ENCODE measurements around the gene RNF167.

RNF167 gene

DNA sequence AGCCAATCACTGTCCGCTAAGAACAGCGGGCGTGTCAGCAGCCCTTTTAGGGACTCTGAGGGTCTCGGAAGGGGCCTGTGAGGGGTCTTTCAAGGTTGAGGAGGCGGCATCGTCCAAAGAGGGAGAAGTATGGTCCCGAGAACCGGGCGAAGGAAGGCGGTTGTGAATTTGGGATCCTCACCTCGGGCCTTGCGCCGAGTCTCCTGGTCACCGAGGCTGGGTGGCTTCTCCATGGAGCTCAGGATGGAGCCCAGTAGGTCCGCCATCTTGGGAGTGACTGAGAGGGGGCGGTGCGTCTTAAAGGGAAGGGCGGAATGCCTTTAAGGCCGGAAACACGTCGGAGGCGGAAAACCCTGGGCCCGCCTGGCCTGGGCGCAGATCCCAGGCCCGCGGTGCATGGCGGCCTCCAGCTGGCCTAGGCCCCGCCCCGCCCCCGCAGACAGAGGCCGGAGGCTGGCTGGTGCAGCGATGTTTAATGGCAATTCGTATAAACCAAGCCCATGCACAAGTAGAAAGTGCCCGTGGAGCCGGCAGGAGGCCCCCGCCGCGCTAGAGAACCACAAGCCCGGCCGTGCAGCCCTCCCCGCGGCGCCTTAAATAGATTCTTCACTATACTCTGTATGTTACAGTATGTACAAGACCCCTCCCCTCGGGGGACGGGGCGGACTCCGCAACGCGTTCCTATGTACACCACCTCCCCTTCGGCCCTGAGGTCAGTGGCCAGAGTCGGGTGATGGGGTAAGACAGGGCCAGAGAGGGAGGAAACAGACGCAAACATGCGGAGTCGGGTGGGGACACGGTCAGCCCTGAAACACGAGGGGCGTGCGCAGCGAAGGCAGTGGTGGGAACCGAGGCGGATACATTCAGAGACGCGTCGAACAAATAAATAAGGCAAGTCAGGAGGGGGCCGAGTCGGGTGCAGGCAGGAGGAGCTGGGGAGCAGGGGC lies 27.7 kb downstream of the RNF167 start, which contains the start of gene SPAG7 (continued):
- TF ChIP-seq, protein P1, sequence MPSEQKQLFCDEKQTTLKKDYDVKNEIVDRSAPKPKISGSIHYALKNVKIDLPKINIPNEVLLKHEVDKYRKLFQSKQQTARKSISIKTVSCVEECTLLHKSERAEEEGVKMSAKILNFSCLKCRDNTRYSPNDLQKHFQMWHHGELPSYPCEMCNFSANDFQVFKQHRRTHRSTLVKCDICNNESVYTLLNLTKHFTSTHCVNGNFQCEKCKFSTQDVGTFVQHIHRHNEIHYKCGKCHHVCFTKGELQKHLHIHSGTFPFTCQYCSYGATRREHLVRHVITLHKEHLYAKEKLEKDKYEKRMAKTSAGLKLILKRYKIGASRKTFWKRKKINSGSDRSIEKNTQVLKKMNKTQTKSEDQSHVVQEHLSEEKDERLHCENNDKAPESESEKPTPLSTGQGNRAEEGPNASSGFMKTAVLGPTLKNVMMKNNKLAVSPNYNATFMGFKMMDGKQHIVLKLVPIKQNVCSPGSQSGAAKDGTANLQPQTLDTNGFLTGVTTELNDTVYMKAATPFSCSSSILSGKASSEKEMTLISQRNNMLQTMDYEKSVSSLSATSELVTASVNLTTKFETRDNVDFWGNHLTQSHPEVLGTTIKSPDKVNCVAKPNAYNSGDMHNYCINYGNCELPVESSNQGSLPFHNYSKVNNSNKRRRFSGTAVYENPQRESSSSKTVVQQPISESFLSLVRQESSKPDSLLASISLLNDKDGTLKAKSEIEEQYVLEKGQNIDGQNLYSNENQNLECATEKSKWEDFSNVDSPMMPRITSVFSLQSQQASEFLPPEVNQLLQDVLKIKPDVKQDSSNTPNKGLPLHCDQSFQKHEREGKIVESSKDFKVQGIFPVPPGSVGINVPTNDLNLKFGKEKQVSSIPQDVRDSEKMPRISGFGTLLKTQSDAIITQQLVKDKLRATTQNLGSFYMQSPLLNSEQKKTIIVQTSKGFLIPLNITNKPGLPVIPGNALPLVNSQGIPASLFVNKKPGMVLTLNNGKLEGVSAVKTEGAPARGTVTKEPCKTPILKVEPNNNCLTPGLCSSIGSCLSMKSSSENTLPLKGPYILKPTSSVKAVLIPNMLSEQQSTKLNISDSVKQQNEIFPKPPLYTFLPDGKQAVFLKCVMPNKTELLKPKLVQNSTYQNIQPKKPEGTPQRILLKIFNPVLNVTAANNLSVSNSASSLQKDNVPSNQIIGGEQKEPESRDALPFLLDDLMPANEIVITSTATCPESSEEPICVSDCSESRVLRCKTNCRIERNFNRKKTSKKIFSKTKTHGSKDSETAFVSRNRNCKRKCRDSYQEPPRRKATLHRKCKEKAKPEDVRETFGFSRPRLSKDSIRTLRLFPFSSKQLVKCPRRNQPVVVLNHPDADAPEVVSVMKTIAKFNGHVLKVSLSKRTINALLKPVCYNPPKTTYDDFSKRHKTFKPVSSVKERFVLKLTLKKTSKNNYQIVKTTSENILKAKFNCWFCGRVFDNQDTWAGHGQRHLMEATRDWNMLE (tag by site-specific recombination; conservative IDR thresholded peaks at IDR 0.05; ENCODE audit: low read depth) = no peak
- TF ChIP-seq ZNF776 (tag by site-specific recombination; IDR thresholded peaks at IDR 0.05; ENCODE audit: borderline replicate concordance) = no peak
- no peak for TF ChIP-seq ZNF350 (tag by site-specific recombination; IDR thresholded peaks at IDR 0.05)
- TF ChIP-seq ZNF621 (tag by site-specific recombination; IDR thresholded peaks at IDR 0.05) = no peak
- TF ChIP-seq ZFP3 (tag by site-specific recombination; IDR thresholded peaks at IDR 0.05; ENCODE audit: low read depth) = no peak
- TF ChIP-seq ZFP41 (tag by site-specific recombination; IDR thresholded peaks at IDR 0.05; ENCODE audit: borderline replicate concordance) = no peak
- TF ChIP-seq ZNF488 (tag by site-specific recombination; IDR thresholded peaks at IDR 0.05) = no peak
- TF ChIP-seq ZNF266 (tag by site-specific recombination; IDR thresholded peaks at IDR 0.05; ENCODE audit: low read depth) = no peak
- TF ChIP-seq GLI4 (tag by site-specific recombination; IDR thresholded peaks at IDR 0.05) = no peak
- peak; percentile 81; the same call in 1 of the 2 replicates for TF ChIP-seq ZNF324 (tag by site-specific recombination; IDR thresholded peaks at IDR 0.05)
- no peak for TF ChIP-seq ZNF114 (tag by site-specific recombination; IDR thresholded peaks at IDR 0.05)
- peak; percentile 99 for TF ChIP-seq ZBTB7A (tag by site-specific recombination; IDR thresholded peaks at IDR 0.05; ENCODE audit: low read depth)
- TF ChIP-seq ZNF24 (tag by site-specific recombination; IDR thresholded peaks at IDR 0.05) = peak; percentile 67
- no peak for TF ChIP-seq ZNF366 (tag by site-specific recombination; conservative IDR thresholded peaks at IDR 0.05)
- peak; percentile 92 for TF ChIP-seq ZNF341 (tag by site-specific recombination; IDR thresholded peaks at IDR 0.05; ENCODE audit: low read depth)
- peak; percentile 41; the same call in 1 of the 2 replicates for TF ChIP-seq REPIN1 (tag by site-specific recombination; IDR thresholded peaks at IDR 0.05; ENCODE audit: low read depth)
- TF ChIP-seq ZNF2 (tag by site-specific recombination; IDR thresholded peaks at IDR 0.05) = peak; percentile 92
- 0 out of 2 replicates have a peak, but pooled peaks have one; percentile 26 for TF ChIP-seq FEZF1 (tag by site-specific recombination; IDR thresholded peaks at IDR 0.05)
- TF ChIP-seq ATF2 (tag by site-specific recombination; IDR thresholded peaks at IDR 0.05; ENCODE audit: low read depth) = no peak
- TF ChIP-seq ZNF248 (tag by site-specific recombination; IDR thresholded peaks at IDR 0.05) = no peak
- TF ChIP-seq ZBTB1 (tag by site-specific recombination; IDR thresholded peaks at IDR 0.05) = no peak
- TF ChIP-seq ZNF707 (tag by site-specific recombination; IDR thresholded peaks at IDR 0.05) = no peak
- TF ChIP-seq ZNF560 (tag by site-specific recombination; IDR thresholded peaks at IDR 0.05; ENCODE audit: borderline replicate concordance) = no peak
- no peak for TF ChIP-seq ZNF747 (tag by site-specific recombination; IDR thresholded peaks at IDR 0.05)
- TF ChIP-seq SALL2 (tag by site-specific recombination; IDR thresholded peaks at IDR 0.05; ENCODE audit: borderline replicate concordance) = no peak
- no peak for TF ChIP-seq ZNF571 (tag by site-specific recombination; IDR thresholded peaks at IDR 0.05)
- no peak; the same call in 1 of the 2 replicates for TF ChIP-seq OVOL3 (tag by site-specific recombination; IDR thresholded peaks at IDR 0.05)
- no peak for TF ChIP-seq ZNF664 (tag by site-specific recombination; IDR thresholded peaks at IDR 0.05)
- no peak for TF ChIP-seq ZNF785 (tag by site-specific recombination; IDR thresholded peaks at IDR 0.05)
- TF ChIP-seq ZNF585B (tag by site-specific recombination; IDR thresholded peaks at IDR 0.05) = no peak
- 0 out of 2 replicates have a peak, but pooled peaks have one; percentile 20 for TF ChIP-seq HIC1 (tag by site-specific recombination; IDR thresholded peaks at IDR 0.05)
- peak; percentile 23; the same call in 1 of the 2 replicates for TF ChIP-seq ZFP37 (tag by site-specific recombination; IDR thresholded peaks at IDR 0.05)

Measured in HEK293 (cell line).